Left cardiac atrium (tissue), 4 donors: ENCODE results near the gene MPZL2. TPM values are rescaled to one million over a fixed set of nuclear protein-coding genes. Genes with fewer than 3 reads are reported as not detected.

Experiments used
- ATAC-seq, 2 donors: fragments of 200-7000 bp; cut with Tn5 transposase; one replicate each; pipeline ENCODE4 v1.9.1; 2020; ENCODE audit warnings: mild to moderate bottlenecking in 2 of 2, moderate library complexity in 2 of 2
- DNase-seq: peaks from one replicate; pipeline ENCODE4 v3.0.0-alpha.2; 2020
- intact Hi-C, 2 donors: fragments of 100-400 bp; cut with DNase I; formaldehyde crosslinking; loops; one replicate each; pipeline versions ENCODE4 v1.14.1 to v1.15.1; 2022 to 2023
- total RNA-seq, 2 donors: library from RNA; stranded (reverse); fragmentation: NEBNext Ultra II Directional; extraction: Animal tissue kit (Norgen Biotek cat#: 25700); gene quantifications; one replicate each; pipeline ENCODE4 v1.2.1, GENCODE V29; 2021
- donor health status: DM: no; HTN: yes; CAD: no.
- donor health status: DM: no; HTN: yes; CAD: no; lungs with severe emphysema.
- donor health status: DM: yes; HTN: yes; CAD: no.
- donor health status: Dilated cardiomyopathy.

The MPZL2 gene
- total RNA-seq, 2 donors from 2014 or later: 11.6 to 47.8 TPM

- DNase-seq: peak; percentile 42
- ATAC-seq: peak; percentile 43 to 63
- intact Hi-C loops: no loop called here
Measured at GRCh38 chr11:118211006-118211405, 53.1 kb downstream of the MPZL2 start.

- ATAC-seq (no peak), DNase-seq (no peak)
- intact Hi-C loops: no loop called here
Measured at GRCh38 chr11:118210323-118210722, 53.8 kb downstream of the MPZL2 start.

GRCh38 chr11:118209033-118209432 is 55.1 kb downstream of the MPZL2 start:
- ATAC-seq (no peak), DNase-seq (no peak)
- intact Hi-C loops: loop anchor here (10.0 kb wide), 2 partner anchors 46 to 66 kb away; partner anchors contain the start of gene MPZL3 (in 1 of the 2)

- ATAC-seq (no peak), DNase-seq (no peak)
- intact Hi-C loops: loop anchor here (10.0 kb wide), 2 partner anchors 48 to 68 kb away; partner anchors contain the start of gene MPZL3 (in 1 of the 2)
Measured at GRCh38 chr11:118207079-118207478, 57.0 kb downstream of the MPZL2 start.

- DNase-seq (no peak), ATAC-seq (peak; percentile 55 to 64)
- intact Hi-C loops: loop anchor here (10.0 kb wide), 2 partner anchors 48 to 68 kb away; partner anchors contain the start of gene MPZL3 (in 1 of the 2)
Measured at GRCh38 chr11:118206391-118207031, 57.6 kb downstream of the MPZL2 start.

GRCh38 chr11:118205606-118206378 is 58.3 kb downstream of the MPZL2 start:
- intact Hi-C loops: loop anchor here (10.0 kb wide), 2 partner anchors 49 to 69 kb away; partner anchors contain the start of gene MPZL3 (in 1 of the 2)
- DNase-seq (no peak), ATAC-seq (no peak)

Other genes with a start within 250 kb of the MPZL2 start
- not detected for gene TMPRSS4, start 187.2 kb downstream of the MPZL2 start, total RNA-seq
- not detected for gene SMIM35, start 177.3 kb downstream of the MPZL2 start, total RNA-seq
- gene SCN4B, start 111.5 kb downstream of the MPZL2 start, total RNA-seq: 10 to 100 TPM in 1 of 2 donors, 1 to 10 TPM in 1; 5.9 to 11.3 TPM
- 10 to 100 TPM in 1 of 2 donors, 1 to 10 TPM in 1; 3.3 to 10.1 TPM for gene SCN2B, start 87.7 kb downstream of the MPZL2 start, total RNA-seq
- 1 to 10 TPM; 2.5 to 5.3 TPM for gene JAML, start 39.3 kb downstream of the MPZL2 start, total RNA-seq
- gene MPZL3, start 11.9 kb downstream of the MPZL2 start, total RNA-seq: 1 to 10 TPM; 1.0 to 1.1 TPM
- 1 to 10 TPM; 1.6 to 3.7 TPM for gene CD3E, start 40.4 kb upstream of the MPZL2 start, total RNA-seq
- 1 to 10 TPM in 1 of 2 donors, under 1 TPM in 1; 0.86 to 2.0 TPM for gene CD3D, start 78.4 kb upstream of the MPZL2 start, total RNA-seq
- gene CD3G, start 80.0 kb upstream of the MPZL2 start, total RNA-seq: 1 to 10 TPM in 1 of 2 donors, under 1 TPM in 1; 0.76 to 1.4 TPM
- gene UBE4A, start 95.3 kb upstream of the MPZL2 start, total RNA-seq: 10 to 100 TPM; 32.9 to 41.2 TPM
- gene ATP5MG, start 137.3 kb upstream of the MPZL2 start, total RNA-seq: 100 to 1,000 TPM; 567 to 582 TPM
- 10 to 100 TPM; 23.7 to 25.2 TPM for gene KMT2A, start 172.2 kb upstream of the MPZL2 start, total RNA-seq